ENCODE data around the gene CCDC146.
"Not testable (repeated sequence)": the region's sequence is repeated elsewhere in the genome, so short reads cannot be mapped to it uniquely, and the experiment has no call there.

CCDC146 gene

GRCh38 chr7:77262316-77262715 lies 139.9 kb downstream of the CCDC146 start:
- TF ChIP-seq CTCF (IDR thresholded peaks at IDR 0.05; ENCODE audit: low read length, missing control alignments): no peak
- no peak for DNase-seq (ENCODE audit: low read depth)
- no peak overlapping the region for H3K4me3 ChIP-seq (replicated peaks; ENCODE audit: low read depth, low read length)

GRCh38 chr7:77265666-77266065 lies 143.3 kb downstream of the CCDC146 start:
- H3K4me3 ChIP-seq (replicated peaks; ENCODE audit: low read depth, low read length): no peak overlapping the region
- no peak for DNase-seq (ENCODE audit: low read depth)
- no peak for TF ChIP-seq CTCF (IDR thresholded peaks at IDR 0.05; ENCODE audit: low read length, missing control alignments)

GRCh38 chr7:77266291-77266794 lies 143.9 kb downstream of the CCDC146 start:
- no peak for TF ChIP-seq CTCF (IDR thresholded peaks at IDR 0.05; ENCODE audit: low read length, missing control alignments)
- peak; percentile 24 for DNase-seq (ENCODE audit: low read depth)
- H3K4me3 ChIP-seq (replicated peaks; ENCODE audit: low read depth, low read length): no peak overlapping the region

GRCh38 chr7:77269360-77270093 lies 147.1 kb downstream of the CCDC146 start:
- TF ChIP-seq CTCF (IDR thresholded peaks at IDR 0.05; ENCODE audit: low read length, missing control alignments): no peak
- no peak for DNase-seq (ENCODE audit: low read depth)
- H3K4me3 ChIP-seq (replicated peaks; ENCODE audit: low read depth, low read length): no peak overlapping the region

- no peak overlapping the region for H3K4me3 ChIP-seq (replicated peaks; ENCODE audit: low read depth, low read length)
- TF ChIP-seq CTCF (IDR thresholded peaks at IDR 0.05; ENCODE audit: low read length, missing control alignments): no peak
- no peak for DNase-seq (ENCODE audit: low read depth)
Observed at GRCh38 chr7:77270094-77270480, 147.7 kb downstream of the CCDC146 start.

GRCh38 chr7:77271766-77272165 lies 149.4 kb downstream of the CCDC146 start:
- no peak for DNase-seq (ENCODE audit: low read depth)
- no peak for TF ChIP-seq CTCF (IDR thresholded peaks at IDR 0.05; ENCODE audit: low read length, missing control alignments)
- no peak overlapping the region for H3K4me3 ChIP-seq (replicated peaks; ENCODE audit: low read depth, low read length)

- not testable (repeated sequence) for H3K4me3 ChIP-seq (replicated peaks; ENCODE audit: low read depth, low read length)
- peak; percentile 75 for DNase-seq (ENCODE audit: low read depth)
Observed at GRCh38 chr7:77275663-77276062, 153.2 kb downstream of the CCDC146 start.
